Fibroblast of lung (primary cell): Measurements from ENCODE around the gene CHST11.

Experiments used
- EZH2 ChIP-seq: IDR thresholded peaks from 2 replicates; pipeline ENCODE4 v1.5.1; 2012; ENCODE audit warnings: low read length, control low read depth, mild to moderate bottlenecking; ENCODE audit errors: missing control alignments
- TF ChIP-seq, protein P1 (sequence below), 2 donors: IDR thresholded peaks in 1 of 2; conservative IDR thresholded peaks in 1 of 2; 1 replicate in 1 of 2; 2 replicates in 1 of 2; pipeline ENCODE4 v1.5.1; 2011 to 2012; ENCODE audit warnings: low read length in 2 of 2, control low read depth in 1 of 2, inconsistent platforms in 1 of 2, low read depth in 1 of 2, mild to moderate bottlenecking in 1 of 2

DNA sequence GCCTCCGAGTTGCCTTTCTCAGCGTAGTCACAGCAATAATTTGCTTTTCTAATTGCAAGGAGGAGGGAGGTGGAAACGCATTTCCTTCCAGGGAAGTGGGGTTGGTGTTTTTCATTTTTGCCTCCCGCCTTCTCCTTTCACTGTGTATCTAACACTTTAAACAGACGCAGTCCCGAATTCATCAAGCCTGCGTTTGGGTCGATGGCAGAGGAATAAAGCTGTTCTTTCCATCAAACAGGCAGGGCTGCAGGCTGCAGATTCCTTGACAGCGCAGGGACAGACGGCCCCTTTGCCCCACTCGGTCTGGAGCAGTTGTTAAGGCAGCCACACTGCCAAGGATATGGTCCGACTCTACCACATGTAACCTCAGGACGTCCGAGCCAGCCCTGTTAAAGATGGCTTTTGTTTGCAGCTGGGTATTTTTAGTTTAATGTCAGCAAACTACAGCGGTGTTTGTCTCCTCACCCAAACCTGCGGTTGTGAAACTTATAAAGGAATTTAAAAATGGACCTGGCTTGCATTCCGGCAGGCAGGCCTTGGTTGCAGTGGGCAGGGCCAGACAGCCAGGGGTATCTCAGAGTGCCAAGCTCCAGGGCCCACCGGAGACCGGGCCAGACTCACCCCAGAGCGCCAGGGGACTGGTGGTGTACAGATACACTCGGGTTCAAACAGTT is 2.1 kb downstream of the CHST11 start:
- TF ChIP-seq, protein P1, sequence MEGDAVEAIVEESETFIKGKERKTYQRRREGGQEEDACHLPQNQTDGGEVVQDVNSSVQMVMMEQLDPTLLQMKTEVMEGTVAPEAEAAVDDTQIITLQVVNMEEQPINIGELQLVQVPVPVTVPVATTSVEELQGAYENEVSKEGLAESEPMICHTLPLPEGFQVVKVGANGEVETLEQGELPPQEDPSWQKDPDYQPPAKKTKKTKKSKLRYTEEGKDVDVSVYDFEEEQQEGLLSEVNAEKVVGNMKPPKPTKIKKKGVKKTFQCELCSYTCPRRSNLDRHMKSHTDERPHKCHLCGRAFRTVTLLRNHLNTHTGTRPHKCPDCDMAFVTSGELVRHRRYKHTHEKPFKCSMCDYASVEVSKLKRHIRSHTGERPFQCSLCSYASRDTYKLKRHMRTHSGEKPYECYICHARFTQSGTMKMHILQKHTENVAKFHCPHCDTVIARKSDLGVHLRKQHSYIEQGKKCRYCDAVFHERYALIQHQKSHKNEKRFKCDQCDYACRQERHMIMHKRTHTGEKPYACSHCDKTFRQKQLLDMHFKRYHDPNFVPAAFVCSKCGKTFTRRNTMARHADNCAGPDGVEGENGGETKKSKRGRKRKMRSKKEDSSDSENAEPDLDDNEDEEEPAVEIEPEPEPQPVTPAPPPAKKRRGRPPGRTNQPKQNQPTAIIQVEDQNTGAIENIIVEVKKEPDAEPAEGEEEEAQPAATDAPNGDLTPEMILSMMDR (conservative IDR thresholded peaks at IDR 0.05 in 1 of 2, IDR thresholded peaks at IDR 0.05 in 1 of 2; ENCODE audit: low read depth in 1 of 2, low read length in 2 of 2), result no peak
- no peak for TF ChIP-seq EZH2
